Measurements from ENCODE around the gene APOA4. TPM values are rescaled to one million over a fixed set of nuclear protein-coding genes. Genes with fewer than 3 reads are reported as not detected.

Gene APOA4
- total RNA-seq, 4 donors from 2014 or later, result not detected

DNA sequence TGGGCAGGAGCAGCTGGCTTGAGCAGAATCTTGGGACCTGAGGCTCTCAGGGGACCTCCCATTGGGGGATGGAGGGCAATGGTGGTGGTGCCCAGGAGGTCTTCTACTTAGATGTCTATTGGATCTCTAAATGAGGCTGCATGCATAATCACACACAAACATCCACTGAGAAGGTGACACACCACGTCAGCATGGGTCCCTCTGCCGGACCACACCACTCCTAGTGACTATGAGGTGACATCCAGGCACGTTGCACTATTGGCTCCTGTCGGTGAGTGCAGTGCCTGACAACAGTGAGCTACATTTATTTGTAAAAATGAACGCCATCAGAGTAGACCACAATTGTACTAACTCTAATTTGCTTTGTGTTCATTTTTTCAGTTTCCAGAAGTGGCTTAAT is 2.3 kb upstream of the APOA4 start:
- no peak overlapping the region for H3K4me3 ChIP-seq
- H3K27ac ChIP-seq, result no peak overlapping the region
- H3K36me3 ChIP-seq, result no peaks in the 10 kb centered on the region
- no peaks in the 10 kb centered on the region for H3K9me3 ChIP-seq
- no peak for DNase-seq
- H3K27me3 ChIP-seq, result no peaks in the 10 kb centered on the region
- no peaks in the 10 kb centered on the region for H3K4me1 ChIP-seq
- intact Hi-C loops (cut with DNase I; ENCODE audit: low total_unique reads), result no loop called here
- TF ChIP-seq CTCF (IDR thresholded peaks at IDR 0.05), result no peak
- TF ChIP-seq POLR2A (IDR thresholded peaks at IDR 0.05), result no peak

DNA sequence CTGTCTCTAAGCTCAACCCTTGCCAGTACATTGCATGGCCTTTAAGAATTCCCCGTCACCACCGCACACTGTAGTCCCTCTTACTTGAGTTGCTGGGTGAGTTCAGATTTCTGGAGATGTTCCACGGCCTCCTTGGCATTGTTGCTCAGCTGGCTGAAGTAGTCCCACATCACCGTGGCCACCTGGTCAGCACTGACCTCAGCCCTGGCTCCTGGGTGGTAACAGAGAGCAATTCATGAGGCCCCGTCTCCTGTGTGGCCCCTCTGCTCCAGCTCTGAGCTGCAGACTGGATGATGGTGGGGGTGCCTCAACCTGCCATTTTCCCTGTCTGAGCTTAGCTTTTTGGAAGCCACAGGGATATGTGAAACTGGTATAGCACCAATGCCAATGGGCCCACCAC is 529 bp downstream of the APOA4 start:
- H3K36me3 ChIP-seq, result no peaks in the 10 kb centered on the region
- intact Hi-C loops (cut with DNase I; ENCODE audit: low total_unique reads), result no loop called here
- no peak for TF ChIP-seq POLR2A (IDR thresholded peaks at IDR 0.05)
- TF ChIP-seq CTCF (IDR thresholded peaks at IDR 0.05), result no peak
- no peak for DNase-seq
- no peak overlapping the region for H3K4me3 ChIP-seq
- H3K4me1 ChIP-seq, result no peaks in the 10 kb centered on the region
- no peaks in the 10 kb centered on the region for H3K9me3 ChIP-seq
- no peak overlapping the region for H3K27ac ChIP-seq
- H3K27me3 ChIP-seq, result no peaks in the 10 kb centered on the region

DNA sequence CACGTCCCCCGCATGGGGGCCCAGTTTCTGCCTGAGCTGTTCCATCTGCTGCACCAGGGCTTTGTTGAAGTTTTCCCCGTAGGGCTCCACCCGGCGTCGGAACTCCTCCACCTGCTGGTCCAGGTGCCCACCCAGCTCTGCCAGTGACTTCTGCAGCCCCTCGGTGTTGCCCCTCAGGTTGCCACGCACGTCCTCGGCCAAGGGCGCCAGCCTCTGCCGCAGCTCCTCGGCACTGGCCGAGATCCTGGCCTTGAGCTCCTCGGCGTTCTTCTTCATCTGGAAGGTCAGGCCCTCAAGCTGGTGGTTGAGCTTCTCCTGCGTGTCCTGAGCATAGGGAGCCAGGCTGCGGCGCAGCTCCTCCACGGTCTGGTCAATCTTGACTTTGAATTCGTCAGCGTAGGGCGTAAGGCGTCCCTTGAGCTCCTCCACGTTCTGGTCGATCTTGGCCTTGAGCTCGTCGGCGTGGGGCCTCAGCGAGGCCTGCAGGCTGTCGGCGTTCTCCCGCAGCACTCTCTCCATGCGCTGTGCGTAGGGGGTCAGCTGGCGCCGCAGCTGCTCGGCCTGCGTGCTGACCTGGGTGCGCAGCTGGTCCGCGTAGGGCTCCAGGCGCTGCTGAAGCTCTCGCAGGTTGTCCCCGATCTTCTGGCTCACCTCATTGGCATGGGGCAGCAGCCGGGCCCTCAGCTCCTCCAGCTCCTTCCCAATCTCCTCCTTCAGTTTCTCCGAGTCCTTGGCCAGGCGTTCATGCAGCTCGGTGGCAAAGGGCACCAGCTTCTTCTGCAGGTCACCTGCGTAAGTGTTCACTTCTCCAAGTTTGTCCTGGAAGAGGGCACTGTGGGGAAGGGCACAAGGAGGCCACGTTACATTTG is 1.8 kb downstream of the APOA4 start:
- intact Hi-C loops (cut with DNase I; ENCODE audit: low total_unique reads), result no loop called here
- TF ChIP-seq POLR2A (IDR thresholded peaks at IDR 0.05), result no peak
- TF ChIP-seq CTCF (IDR thresholded peaks at IDR 0.05), result no peak
- H3K36me3 ChIP-seq, result no peaks in the 10 kb centered on the region
- no peaks in the 10 kb centered on the region for H3K9me3 ChIP-seq
- no peaks in the 10 kb centered on the region for H3K4me1 ChIP-seq
- no peaks in the 10 kb centered on the region for H3K27me3 ChIP-seq
- H3K4me3 ChIP-seq, result no peak overlapping the region
- H3K27ac ChIP-seq, result no peak overlapping the region
- no peak for DNase-seq

DNA sequence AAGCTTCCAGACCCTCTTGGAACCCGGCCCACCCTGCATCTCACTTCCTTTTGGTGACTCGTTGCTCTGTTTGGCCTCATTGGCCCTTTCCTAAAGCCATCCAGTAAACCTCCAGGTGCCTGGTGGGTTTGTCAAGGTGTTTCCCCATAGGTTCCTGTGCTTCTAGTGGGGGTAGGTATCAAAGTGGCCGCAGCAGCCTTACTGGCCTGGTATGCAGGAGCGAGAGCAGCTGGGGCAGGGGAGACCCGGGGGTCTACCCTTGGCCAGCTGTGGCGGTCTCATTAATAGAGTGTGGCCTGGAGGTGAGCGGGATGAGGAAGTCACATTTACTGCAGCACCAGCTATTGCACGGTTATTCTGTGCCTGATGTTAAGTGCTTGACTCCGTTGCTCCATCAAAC is 4.1 kb downstream of the APOA4 start:
- Histone ChIP-seq H3K9me3 (no peaks in the 10 kb centered on the region), H3K4me1 (no peaks in the 10 kb centered on the region), H3K27ac (no peak overlapping the region), H3K36me3 (no peaks in the 10 kb centered on the region), H3K27me3 (no peaks in the 10 kb centered on the region), H3K4me3 (no peak overlapping the region)
- intact Hi-C loops (cut with DNase I; ENCODE audit: low total_unique reads), result no loop called here
- no peak for DNase-seq
- no peak for TF ChIP-seq CTCF (IDR thresholded peaks at IDR 0.05)
- TF ChIP-seq POLR2A (IDR thresholded peaks at IDR 0.05), result no peak

- no peak for DNase-seq
- H3K27me3 ChIP-seq, result no peaks in the 10 kb centered on the region
- H3K9me3 ChIP-seq, result no peaks in the 10 kb centered on the region
- no peak overlapping the region for H3K27ac ChIP-seq
- H3K4me1 ChIP-seq, result no peaks in the 10 kb centered on the region
- H3K36me3 ChIP-seq, result no peaks in the 10 kb centered on the region
- intact Hi-C loops (cut with DNase I; ENCODE audit: low total_unique reads), result no loop called here
- H3K4me3 ChIP-seq, result no peak overlapping the region
- TF ChIP-seq POLR2A (IDR thresholded peaks at IDR 0.05), result no peak
- TF ChIP-seq CTCF (IDR thresholded peaks at IDR 0.05), result no peak
Observed at GRCh38 chr11:116814502-116814901, 8.6 kb downstream of the APOA4 start.

Measured in uterus (tissue), 4 donors.